Measurements from ENCODE around the gene DPM2.

DPM2 gene

GRCh38 chr9:127920794-127921193 is 16.9 kb downstream of the DPM2 start:
- no peak for DNase-seq (ENCODE audit: low read depth in 2 of 3, low spot score in 2 of 3)

GRCh38 chr9:127919253-127919815 is 18.3 kb downstream of the DPM2 start:
- DNase-seq (ENCODE audit: low read depth in 2 of 3, low spot score in 2 of 3): no peak

- DNase-seq (ENCODE audit: low read depth in 2 of 3, low spot score in 2 of 3): no peak
Measured at GRCh38 chr9:127918183-127919107, 19.2 kb downstream of the DPM2 start.

- no peak for DNase-seq (ENCODE audit: low read depth in 2 of 3, low spot score in 2 of 3)
Measured at GRCh38 chr9:127917603-127918002, 20.1 kb downstream of the DPM2 start.

- peak; percentile 93 to 94 (median 94) for DNase-seq (ENCODE audit: low read depth in 2 of 3, low spot score in 2 of 3)
Measured at GRCh38 chr9:127916720-127917581, 20.7 kb downstream of the DPM2 start, which contains the start of gene ST6GALNAC4. Gene ST6GALNAC4, minus strand, starts transcription at chr9:127917041. Its CDS starts 622 bp downstream, at chr9:127916419.

GRCh38 chr9:127915801-127916719 is 21.6 kb downstream of the DPM2 start:
- no peak for DNase-seq (ENCODE audit: low read depth in 2 of 3, low spot score in 2 of 3)

- no peak for DNase-seq (ENCODE audit: low read depth in 2 of 3, low spot score in 2 of 3)
Measured at GRCh38 chr9:127915325-127915752, 22.3 kb downstream of the DPM2 start.

GRCh38 chr9:127913682-127914081 is 24.0 kb downstream of the DPM2 start:
- DNase-seq (ENCODE audit: low read depth in 2 of 3, low spot score in 2 of 3): no peak

- DNase-seq (ENCODE audit: low read depth in 2 of 3, low spot score in 2 of 3): no peak
Measured at GRCh38 chr9:127912882-127913281, 24.8 kb downstream of the DPM2 start.

GRCh38 chr9:127912296-127912695 is 25.4 kb downstream of the DPM2 start:
- DNase-seq (ENCODE audit: low read depth in 2 of 3, low spot score in 2 of 3): no peak

GRCh38 chr9:127910613-127911205 is 26.9 kb downstream of the DPM2 start:
- DNase-seq (ENCODE audit: low read depth in 2 of 3, low spot score in 2 of 3): no peak

- DNase-seq (ENCODE audit: low read depth in 2 of 3, low spot score in 2 of 3): no peak
Measured at GRCh38 chr9:127909839-127910273, 27.8 kb downstream of the DPM2 start.

- no peak for DNase-seq (ENCODE audit: low read depth in 2 of 3, low spot score in 2 of 3)
Measured at GRCh38 chr9:127908660-127908926, 29.1 kb downstream of the DPM2 start.

- no peak for DNase-seq (ENCODE audit: low read depth in 2 of 3, low spot score in 2 of 3)
Measured at GRCh38 chr9:127907867-127908659, 29.6 kb downstream of the DPM2 start.

GRCh38 chr9:127905788-127906191 is 31.9 kb downstream of the DPM2 start:
- no peak for DNase-seq (ENCODE audit: low read depth in 2 of 3, low spot score in 2 of 3)

- no peak for DNase-seq (ENCODE audit: low read depth in 2 of 3, low spot score in 2 of 3)
Measured at GRCh38 chr9:127905004-127905728, 32.5 kb downstream of the DPM2 start.

GRCh38 chr9:127904561-127905003 is 33.1 kb downstream of the DPM2 start:
- DNase-seq (ENCODE audit: low read depth in 2 of 3, low spot score in 2 of 3): no peak
